GM21515 (cell line): ENCODE data around the gene APOL2.
"Not testable (repeated sequence)": the region's sequence is repeated elsewhere in the genome, so short reads cannot be mapped to it uniquely, and the experiment has no call there.

Experiments used
- ATAC-seq: cut with Tn5 transposase; IDR thresholded peaks from one replicate; pipeline ENCODE4 v1.9.1; 2021; ENCODE audit not compliant: unreplicated experiment

Gene APOL2

GRCh38 chr22:36263216-36263673 lies 23.9 kb upstream of the APOL2 start:
- ATAC-seq: not testable (repeated sequence)

- not testable (repeated sequence) for ATAC-seq
Observed at GRCh38 chr22:36262307-36262706, 23.0 kb upstream of the APOL2 start.

GRCh38 chr22:36261675-36262074 lies 22.3 kb upstream of the APOL2 start:
- not testable (repeated sequence) for ATAC-seq

GRCh38 chr22:36259615-36260300 lies 20.4 kb upstream of the APOL2 start:
- no peak for ATAC-seq

GRCh38 chr22:36258701-36259614 lies 19.6 kb upstream of the APOL2 start:
- no peak for ATAC-seq

GRCh38 chr22:36257948-36258670 lies 18.8 kb upstream of the APOL2 start:
- no peak for ATAC-seq

- no peak for ATAC-seq
Observed at GRCh38 chr22:36257308-36257707, 18.0 kb upstream of the APOL2 start.

GRCh38 chr22:36256478-36256877 lies 17.2 kb upstream of the APOL2 start:
- no peak for ATAC-seq

- not testable (repeated sequence) for ATAC-seq
Observed at GRCh38 chr22:36255572-36255971, 16.2 kb upstream of the APOL2 start.

- no peak for ATAC-seq
Observed at GRCh38 chr22:36253523-36254490, 14.5 kb upstream of the APOL2 start.

GRCh38 chr22:36252754-36253522 lies 13.6 kb upstream of the APOL2 start, which contains the start of gene APOL1:
TSS of gene APOL1 (plus strand) at chr22:36253133. CDS start at chr22:36254956, 1,823 bp downstream.
- ATAC-seq: no peak

- ATAC-seq: not testable (repeated sequence)
Observed at GRCh38 chr22:36251979-36252608, 12.8 kb upstream of the APOL2 start.

- not testable (repeated sequence) for ATAC-seq
Observed at GRCh38 chr22:36250292-36250960, 11.1 kb upstream of the APOL2 start.

GRCh38 chr22:36249160-36249559 lies 9.8 kb upstream of the APOL2 start:
- no peak for ATAC-seq

GRCh38 chr22:36247955-36248354 lies 8.6 kb upstream of the APOL2 start:
- no peak for ATAC-seq

GRCh38 chr22:36246718-36247117 lies 7.4 kb upstream of the APOL2 start:
- no peak for ATAC-seq

- no peak for ATAC-seq
Observed at GRCh38 chr22:36245805-36246356, 6.6 kb upstream of the APOL2 start.
